Astrocyte (in vitro differentiated cells and primary cell): ENCODE results near the gene LARGE1. TPM values are rescaled to one million over a fixed set of nuclear protein-coding genes. Genes with fewer than 3 reads are reported as not detected.

Source experiments
- DNase-seq: peaks from one replicate; pipeline ENCODE4 v3.0.0-alpha.2; 2010; ENCODE audit warnings: low read depth
- FAIRE-seq: peaks from 2 replicates; lab custom pipeline; 2011; peaks lifted over from hg19 to GRCh38; lab: Jason Lieb, UNC
- H2AFZ ChIP-seq: 2 replicates; pipeline ENCODE4 v1.6.0; 2012; ENCODE audit warnings: low read depth, low read length, inconsistent platforms
- H3K27ac ChIP-seq: 2 replicates; pipeline ENCODE4 v1.5.1; 2011; ENCODE audit warnings: low read depth, low read length, inconsistent platforms
- H3K27me3 ChIP-seq: 2 replicates; pipeline ENCODE4 v1.6.0; 2011; ENCODE audit warnings: low read length, inconsistent platforms; ENCODE audit not compliant: insufficient read depth
- H3K36me3 ChIP-seq: 2 replicates; pipeline ENCODE4 v1.5.1; 2011; ENCODE audit warnings: low read length, inconsistent platforms; ENCODE audit not compliant: insufficient read depth
- H3K4me1 ChIP-seq: 2 replicates; pipeline ENCODE4 v1.5.1; 2011; ENCODE audit warnings: low read length, inconsistent platforms; ENCODE audit not compliant: insufficient read depth
- H3K4me2 ChIP-seq: 2 replicates; pipeline ENCODE4 v1.6.0; 2012; ENCODE audit warnings: low read length, inconsistent platforms
- H3K4me3 ChIP-seq: 2 replicates; pipeline ENCODE4 v1.5.1; 2011; ENCODE audit warnings: low read depth, mild to moderate bottlenecking, low read length, inconsistent platforms; ENCODE audit not compliant: insufficient read depth
- H3K79me2 ChIP-seq: 2 replicates; pipeline ENCODE4 v1.6.0; 2012; ENCODE audit warnings: mild to moderate bottlenecking, low read length, inconsistent platforms; ENCODE audit not compliant: insufficient read depth
- H3K9ac ChIP-seq: 2 replicates; pipeline ENCODE4 v1.6.0; 2012; ENCODE audit warnings: mild to moderate bottlenecking, low read length, inconsistent platforms
- H3K9me3 ChIP-seq: 2 replicates; pipeline ENCODE4 v1.5.1; 2012; ENCODE audit warnings: low read depth, mild to moderate bottlenecking, low read length, inconsistent platforms; ENCODE audit not compliant: insufficient read depth
- H4K20me1 ChIP-seq: 2 replicates; pipeline ENCODE4 v1.6.0; 2012; ENCODE audit warnings: low read length, inconsistent platforms; ENCODE audit not compliant: insufficient read depth
- H3K27ac Mint-ChIP-seq: one replicate; pipeline ENCODE4 v1.8.0; 2021; ENCODE audit warnings: mild to moderate bottlenecking, mixed read lengths; ENCODE audit not compliant: unreplicated experiment
- H3K27me3 Mint-ChIP-seq: one replicate; pipeline ENCODE4 v1.8.0; 2021; ENCODE audit warnings: low read depth, mixed read lengths; ENCODE audit not compliant: unreplicated experiment
- H3K36me3 Mint-ChIP-seq: one replicate; pipeline ENCODE4 v1.8.0; 2021; ENCODE audit warnings: low read depth, mixed read lengths; ENCODE audit not compliant: unreplicated experiment
- H3K4me1 Mint-ChIP-seq: one replicate; pipeline ENCODE4 v1.8.0; 2021; ENCODE audit warnings: low read depth, mixed read lengths; ENCODE audit not compliant: unreplicated experiment
- H3K4me3 Mint-ChIP-seq: one replicate; pipeline ENCODE4 v1.8.0; 2021; ENCODE audit warnings: mild to moderate bottlenecking, moderate library complexity, mixed read lengths; ENCODE audit not compliant: unreplicated experiment
- H3K9me3 Mint-ChIP-seq: one replicate; pipeline ENCODE4 v1.8.0; 2021; ENCODE audit warnings: mild to moderate bottlenecking, mixed read lengths; ENCODE audit not compliant: unreplicated experiment
- EZH2 ChIP-seq: IDR thresholded peaks from 2 replicates; pipeline ENCODE4 v1.6.1; 2012; ENCODE audit warnings: mild to moderate bottlenecking, low read length, inconsistent platforms; ENCODE audit not compliant: insufficient read depth
- total RNA-seq: library from RNA; stranded (reverse); gene quantifications from 2 replicates; pipeline ENCODE4 v1.2.1, GENCODE V29; 2021
- TF ChIP-seq, protein P1 (sequence below): IDR thresholded peaks from 2 replicates; pipeline ENCODE4 v1.5.1; 2011; ENCODE audit warnings: low read depth, mild to moderate bottlenecking, inconsistent platforms, low read length, moderate library complexity; ENCODE audit not compliant: insufficient read depth

LARGE1 gene
- total RNA-seq, 1 donor from 2014 or later, result 92.6 TPM

DNA sequence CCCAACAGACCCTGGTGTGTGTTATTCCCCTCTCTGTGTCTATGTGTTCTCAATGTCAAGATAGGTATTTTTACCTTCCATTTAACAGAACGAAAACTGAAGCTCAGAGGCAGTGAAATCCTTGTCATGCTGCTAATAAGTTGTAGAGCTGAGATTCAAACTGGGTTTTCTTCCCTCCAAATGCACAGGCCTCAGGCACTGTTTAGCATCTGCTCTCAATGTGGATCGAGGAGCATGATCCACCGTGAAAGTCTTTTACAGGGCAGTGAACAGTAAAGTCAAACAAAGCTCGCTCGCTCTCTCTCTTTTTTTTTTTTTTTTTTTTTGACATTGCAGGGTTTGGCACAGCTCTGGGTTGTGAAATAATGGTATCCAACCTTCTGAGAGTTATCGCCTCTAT, 461.1 kb downstream of the LARGE1 start:
- Histone ChIP-seq H3K4me3 (no peak overlapping the region), H3K27me3 (no peaks in the 10 kb centered on the region), H3K79me2 (no peaks in the 10 kb centered on the region), H4K20me1 (no peaks in the 10 kb centered on the region), H3K9ac (no peak overlapping the region), H3K27ac (no peak overlapping the region), H2AFZ (no peak overlapping the region), H3K4me2 (no peak overlapping the region), H3K36me3 (no peaks in the 10 kb centered on the region), H3K9me3 (no peaks in the 10 kb centered on the region), H3K4me1 (no peaks in the 10 kb centered on the region)
- peaks cover 5% of the 10 kb centered on the region for H3K4me1 Mint-ChIP-seq
- TF ChIP-seq, protein P1, sequence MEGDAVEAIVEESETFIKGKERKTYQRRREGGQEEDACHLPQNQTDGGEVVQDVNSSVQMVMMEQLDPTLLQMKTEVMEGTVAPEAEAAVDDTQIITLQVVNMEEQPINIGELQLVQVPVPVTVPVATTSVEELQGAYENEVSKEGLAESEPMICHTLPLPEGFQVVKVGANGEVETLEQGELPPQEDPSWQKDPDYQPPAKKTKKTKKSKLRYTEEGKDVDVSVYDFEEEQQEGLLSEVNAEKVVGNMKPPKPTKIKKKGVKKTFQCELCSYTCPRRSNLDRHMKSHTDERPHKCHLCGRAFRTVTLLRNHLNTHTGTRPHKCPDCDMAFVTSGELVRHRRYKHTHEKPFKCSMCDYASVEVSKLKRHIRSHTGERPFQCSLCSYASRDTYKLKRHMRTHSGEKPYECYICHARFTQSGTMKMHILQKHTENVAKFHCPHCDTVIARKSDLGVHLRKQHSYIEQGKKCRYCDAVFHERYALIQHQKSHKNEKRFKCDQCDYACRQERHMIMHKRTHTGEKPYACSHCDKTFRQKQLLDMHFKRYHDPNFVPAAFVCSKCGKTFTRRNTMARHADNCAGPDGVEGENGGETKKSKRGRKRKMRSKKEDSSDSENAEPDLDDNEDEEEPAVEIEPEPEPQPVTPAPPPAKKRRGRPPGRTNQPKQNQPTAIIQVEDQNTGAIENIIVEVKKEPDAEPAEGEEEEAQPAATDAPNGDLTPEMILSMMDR, result no peak
- TF ChIP-seq EZH2, result no peak
- no peak for DNase-seq
- peaks cover 6% of the 10 kb centered on the region for H3K9me3 Mint-ChIP-seq
- H3K27ac Mint-ChIP-seq, result no peak overlapping the region
- no peaks in the 10 kb centered on the region for H3K27me3 Mint-ChIP-seq
- no peak overlapping the region for H3K4me3 Mint-ChIP-seq
- FAIRE-seq, result no peak
- peaks cover 5% of the 10 kb centered on the region for H3K36me3 Mint-ChIP-seq

DNA sequence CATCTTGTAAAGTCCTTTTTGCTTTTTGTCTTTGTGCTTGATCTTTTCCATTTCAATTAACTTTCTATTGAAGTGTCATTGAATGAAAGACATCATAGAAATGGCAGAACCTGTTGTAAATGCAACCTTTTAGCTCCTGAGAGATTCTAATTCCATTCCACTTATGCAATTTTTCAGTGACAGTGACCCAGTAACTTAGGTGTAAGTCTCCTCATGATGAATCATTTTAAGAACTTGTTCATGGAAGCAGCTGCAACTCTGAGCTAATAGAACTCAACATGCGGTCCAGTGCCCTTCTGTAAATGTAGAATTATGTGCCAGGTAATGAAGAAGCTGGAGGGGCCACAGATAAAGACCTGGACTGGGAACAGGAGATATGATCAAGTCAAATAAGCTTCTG, 463.8 kb downstream of the LARGE1 start:
- Histone ChIP-seq H2AFZ (no peak overlapping the region), H3K4me1 (no peaks in the 10 kb centered on the region), H4K20me1 (no peaks in the 10 kb centered on the region), H3K9ac (no peak overlapping the region), H3K36me3 (no peaks in the 10 kb centered on the region), H3K4me3 (no peak overlapping the region), H3K9me3 (no peaks in the 10 kb centered on the region), H3K27me3 (no peaks in the 10 kb centered on the region), H3K79me2 (no peaks in the 10 kb centered on the region), H3K27ac (no peak overlapping the region), H3K4me2 (no peak overlapping the region)
- no peak overlapping the region for H3K27ac Mint-ChIP-seq
- H3K27me3 Mint-ChIP-seq, result no peaks in the 10 kb centered on the region
- no peak for FAIRE-seq
- H3K9me3 Mint-ChIP-seq, result no peaks in the 10 kb centered on the region
- H3K36me3 Mint-ChIP-seq, result peaks cover 7% of the 10 kb centered on the region
- TF ChIP-seq, protein P1, result no peak
- TF ChIP-seq EZH2, result no peak
- H3K4me3 Mint-ChIP-seq, result no peak overlapping the region
- DNase-seq, result no peak
- peaks cover 5% of the 10 kb centered on the region for H3K4me1 Mint-ChIP-seq

DNA sequence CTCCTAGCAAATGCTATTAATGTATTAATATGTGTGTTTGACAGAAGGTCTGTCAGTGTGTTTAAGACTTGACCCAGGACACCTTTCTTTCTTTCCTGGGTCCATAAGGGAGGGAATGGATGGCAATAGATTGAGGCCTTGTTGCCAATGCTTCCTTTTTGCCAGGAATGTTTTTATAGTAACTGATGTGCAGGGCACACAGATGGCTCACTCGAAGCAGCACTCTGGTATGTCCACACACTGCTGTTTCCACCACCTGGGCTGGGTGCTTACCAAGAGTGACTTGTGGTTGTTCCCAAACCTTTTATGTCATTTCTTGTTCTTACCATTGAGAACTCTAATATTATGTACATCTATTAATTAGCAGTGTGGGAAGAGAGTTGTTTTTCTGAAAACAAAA, 465.2 kb downstream of the LARGE1 start:
- Histone ChIP-seq H4K20me1 (no peaks in the 10 kb centered on the region), H2AFZ (no peak overlapping the region), H3K9me3 (no peaks in the 10 kb centered on the region), H3K36me3 (no peaks in the 10 kb centered on the region), H3K4me3 (no peak overlapping the region), H3K9ac (no peak overlapping the region), H3K27ac (no peak overlapping the region), H3K4me2 (no peak overlapping the region), H3K4me1 (no peaks in the 10 kb centered on the region), H3K27me3 (no peaks in the 10 kb centered on the region), H3K79me2 (no peaks in the 10 kb centered on the region)
- DNase-seq, result no peak
- Mint-ChIP-seq H3K27me3 (no peaks in the 10 kb centered on the region), H3K27ac (no peak overlapping the region), H3K4me3 (no peak overlapping the region), H3K4me1 (peaks cover 5% of the 10 kb centered on the region), H3K9me3 (no peaks in the 10 kb centered on the region), H3K36me3 (peaks cover 7% of the 10 kb centered on the region)
- no peak for FAIRE-seq
- TF ChIP-seq, protein P1, result no peak
- TF ChIP-seq EZH2, result no peak
